Activated gamma-delta T cell treated with Interleukin-2 at 50 U/mL for 16 hours (primary cell): ENCODE measurements around the gene KLLN.
"Not testable (repeated sequence)": the region's sequence is repeated elsewhere in the genome, so short reads cannot be mapped to it uniquely, and the experiment has no call there.

Experiments used
- DNase-seq: peaks from one replicate; pipeline ENCODE4 v3.0.0-alpha.2; 2020

The KLLN gene, protein sequence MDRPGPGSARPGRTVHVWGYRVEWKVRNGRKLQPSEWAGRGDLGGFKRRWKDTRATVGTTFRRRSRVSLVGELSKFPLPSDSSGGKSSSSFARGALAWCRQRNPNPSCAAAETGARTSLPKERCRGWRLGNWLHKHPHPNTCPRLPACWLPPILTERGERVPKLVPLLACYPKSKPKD

DNA sequence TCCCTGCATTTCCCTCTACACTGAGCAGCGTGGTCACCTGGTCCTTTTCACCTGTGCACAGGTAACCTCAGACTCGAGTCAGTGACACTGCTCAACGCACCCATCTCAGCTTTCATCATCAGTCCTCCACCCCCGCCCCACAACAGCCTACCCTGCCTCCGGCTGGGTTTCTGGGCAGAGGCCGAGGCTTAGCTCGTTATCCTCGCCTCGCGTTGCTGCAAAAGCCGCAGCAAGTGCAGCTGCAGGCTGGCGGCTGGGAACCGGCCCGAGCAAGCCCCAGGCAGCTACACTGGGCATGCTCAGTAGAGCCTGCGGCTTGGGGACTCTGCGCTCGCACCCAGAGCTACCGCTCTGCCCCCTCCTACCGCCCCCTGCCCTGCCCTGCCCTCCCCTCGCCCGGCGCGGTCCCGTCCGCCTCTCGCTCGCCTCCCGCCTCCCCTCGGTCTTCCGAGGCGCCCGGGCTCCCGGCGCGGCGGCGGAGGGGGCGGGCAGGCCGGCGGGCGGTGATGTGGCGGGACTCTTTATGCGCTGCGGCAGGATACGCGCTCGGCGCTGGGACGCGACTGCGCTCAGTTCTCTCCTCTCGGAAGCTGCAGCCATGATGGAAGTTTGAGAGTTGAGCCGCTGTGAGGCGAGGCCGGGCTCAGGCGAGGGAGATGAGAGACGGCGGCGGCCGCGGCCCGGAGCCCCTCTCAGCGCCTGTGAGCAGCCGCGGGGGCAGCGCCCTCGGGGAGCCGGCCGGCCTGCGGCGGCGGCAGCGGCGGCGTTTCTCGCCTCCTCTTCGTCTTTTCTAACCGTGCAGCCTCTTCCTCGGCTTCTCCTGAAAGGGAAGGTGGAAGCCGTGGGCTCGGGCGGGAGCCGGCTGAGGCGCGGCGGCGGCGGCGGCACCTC is at the start of gene KLLN, which contains the start of gene PTEN:
Gene KLLN, minus strand, starts transcription at position 481 of the 891 bp plus-strand sequence. CDS start 1,046 bp downstream, outside the sequence.
Gene PTEN, plus strand, starts transcription at position 573 of the 891 bp plus-strand sequence. CDS start 845 bp downstream, outside the sequence.
- DNase-seq, result peak; percentile 74

DNA sequence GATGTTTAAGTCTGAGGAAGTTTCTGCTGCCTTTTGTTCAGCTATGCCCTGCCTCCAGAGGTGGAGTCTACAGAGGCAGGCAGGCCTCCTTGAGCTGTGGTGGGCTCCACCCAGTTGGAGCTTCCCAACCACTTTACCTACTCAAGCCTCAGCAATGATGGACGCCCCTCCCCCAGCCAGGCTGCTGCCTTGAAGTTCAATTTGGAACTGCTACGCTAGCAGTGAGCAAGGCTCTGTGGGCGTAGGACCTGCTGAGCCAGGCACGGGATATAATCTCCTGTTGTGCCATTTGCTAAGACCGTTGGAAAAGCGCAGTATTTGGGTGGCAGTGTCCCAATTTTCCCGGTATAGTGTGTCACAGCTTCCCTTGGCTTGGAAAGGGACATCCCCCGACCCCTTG is 40.1 kb upstream of the KLLN start:
- DNase-seq, result not testable (repeated sequence)

DNA sequence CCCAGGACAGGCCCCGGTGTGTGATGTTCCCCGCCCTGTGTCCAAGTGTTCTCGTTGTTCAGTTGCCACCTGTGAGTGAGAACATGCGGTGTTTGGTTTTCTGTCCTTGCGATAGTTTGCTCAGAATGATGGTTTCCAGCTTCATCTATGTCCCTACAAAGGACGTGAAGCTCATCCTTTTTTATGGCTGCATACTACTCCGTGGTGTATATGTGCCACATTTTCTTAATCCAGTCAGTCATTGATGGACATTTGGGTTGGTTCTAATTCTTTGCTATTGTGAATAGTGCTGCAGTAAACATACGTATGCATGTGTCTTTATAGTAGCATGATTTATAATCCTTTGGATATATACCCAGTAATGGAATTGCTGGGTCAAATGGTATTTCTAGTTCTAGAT is 34.6 kb upstream of the KLLN start:
- not testable (repeated sequence) for DNase-seq

DNA sequence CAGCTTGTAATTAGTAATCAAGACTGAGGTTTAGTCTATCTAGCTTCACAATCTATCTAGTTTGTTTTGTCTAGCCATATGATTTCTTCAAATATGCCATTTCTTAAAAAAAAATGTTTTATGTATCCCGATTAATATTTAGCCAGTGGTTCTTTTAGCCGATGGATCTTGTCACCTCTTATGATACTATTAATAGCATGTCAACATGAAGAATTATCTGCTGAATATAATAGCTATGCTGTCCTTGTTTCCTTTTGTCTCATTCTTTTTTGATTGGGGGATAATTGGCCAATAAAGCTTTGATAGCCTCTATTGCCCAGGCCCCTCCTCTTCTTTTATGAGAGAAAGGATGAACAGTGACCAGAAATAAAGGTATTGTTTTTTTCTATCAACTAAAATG is 32.9 kb upstream of the KLLN start:
- DNase-seq, result no peak

DNA sequence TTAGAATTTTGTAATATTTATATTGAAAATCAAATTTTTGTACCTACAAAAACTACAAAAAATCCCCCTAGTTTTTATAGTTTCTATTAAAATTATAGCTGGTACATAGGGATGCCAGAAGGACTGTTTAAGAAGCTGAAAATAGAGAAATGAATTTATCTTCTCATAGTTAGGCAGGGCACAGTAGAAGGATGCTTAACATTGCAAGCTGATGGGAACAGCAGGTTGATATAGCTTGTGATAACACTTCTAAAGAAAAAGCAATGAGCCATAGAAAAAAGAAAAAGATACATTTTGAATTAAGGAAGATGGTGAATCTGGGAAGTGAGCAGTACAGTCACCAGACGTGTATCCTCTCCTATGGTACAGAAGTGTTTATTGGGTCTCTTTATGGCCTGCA is 32.1 kb upstream of the KLLN start:
- no peak for DNase-seq

DNA sequence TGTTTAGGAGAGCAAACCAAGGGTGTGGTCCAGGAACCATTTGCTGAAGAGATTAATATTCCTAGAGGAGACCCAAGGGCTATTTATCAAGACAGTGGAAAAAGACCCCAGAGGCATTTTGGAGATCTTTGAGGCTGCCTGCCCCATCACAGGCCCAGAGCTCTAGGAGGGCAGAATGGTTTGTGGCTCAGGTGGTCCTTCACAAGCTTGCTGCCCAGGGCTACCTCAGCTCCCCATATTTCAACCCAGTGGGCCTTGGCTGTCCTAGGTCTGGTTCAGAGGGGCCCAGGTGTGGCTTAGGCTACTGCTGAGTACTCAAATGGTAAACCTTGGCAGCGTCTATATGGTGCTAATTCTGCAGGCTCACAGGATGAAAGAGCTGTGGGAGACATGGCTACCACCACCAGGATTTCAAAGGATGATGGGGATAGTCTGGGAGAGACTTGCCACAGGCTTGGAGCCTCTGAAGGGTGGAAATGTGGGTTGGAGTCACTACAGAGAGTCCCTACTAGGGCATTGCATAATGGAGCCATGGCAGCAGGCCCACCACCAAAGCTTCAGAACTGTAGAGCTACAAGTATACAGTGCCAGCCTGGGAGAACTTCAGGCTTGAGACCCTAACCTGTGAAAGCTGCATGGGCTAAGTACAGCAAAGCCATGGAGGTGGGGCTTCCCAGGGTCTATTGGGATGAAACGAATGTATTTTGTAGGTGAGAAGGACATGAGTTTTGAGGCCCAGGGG is 24.4 kb upstream of the KLLN start:
- no peak for DNase-seq

DNA sequence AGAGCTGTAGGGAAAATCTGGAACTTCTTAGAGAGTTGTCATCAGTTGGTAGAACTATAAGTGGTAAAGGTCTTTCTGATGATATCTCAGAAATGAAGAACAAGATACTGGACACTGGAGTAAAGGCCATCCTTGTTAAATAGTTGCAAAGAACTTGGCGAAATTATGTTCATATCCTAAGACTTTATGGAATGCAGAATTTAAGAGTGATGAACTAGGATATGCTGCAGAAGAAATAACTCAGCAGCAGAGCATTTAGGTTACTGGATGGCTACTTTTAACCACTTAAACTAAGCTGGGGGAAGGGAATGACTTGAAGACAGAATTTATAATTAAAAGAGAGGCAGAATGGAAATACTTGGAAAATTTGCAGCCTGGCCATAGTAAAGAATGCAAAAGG is 23.8 kb upstream of the KLLN start:
- DNase-seq, result no peak

DNA sequence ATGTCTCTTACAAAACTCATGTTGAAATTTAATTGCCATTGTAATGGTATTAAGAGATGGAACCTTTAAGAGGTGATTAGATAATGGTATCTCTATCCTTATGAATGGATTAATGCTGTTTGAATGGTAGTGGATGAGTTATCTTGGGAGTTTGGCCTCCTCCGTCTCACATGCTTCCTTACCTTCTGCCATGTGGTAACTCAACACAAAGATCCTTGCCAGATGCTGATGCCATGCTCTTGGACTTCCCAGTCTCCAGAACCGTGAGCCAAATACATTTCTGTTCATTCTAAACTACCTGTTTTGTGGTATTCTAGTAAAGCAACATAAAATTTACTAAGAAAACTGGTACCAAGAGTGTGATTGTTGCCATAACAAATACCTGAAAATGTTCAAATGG is 23.3 kb upstream of the KLLN start:
- no peak for DNase-seq

DNA sequence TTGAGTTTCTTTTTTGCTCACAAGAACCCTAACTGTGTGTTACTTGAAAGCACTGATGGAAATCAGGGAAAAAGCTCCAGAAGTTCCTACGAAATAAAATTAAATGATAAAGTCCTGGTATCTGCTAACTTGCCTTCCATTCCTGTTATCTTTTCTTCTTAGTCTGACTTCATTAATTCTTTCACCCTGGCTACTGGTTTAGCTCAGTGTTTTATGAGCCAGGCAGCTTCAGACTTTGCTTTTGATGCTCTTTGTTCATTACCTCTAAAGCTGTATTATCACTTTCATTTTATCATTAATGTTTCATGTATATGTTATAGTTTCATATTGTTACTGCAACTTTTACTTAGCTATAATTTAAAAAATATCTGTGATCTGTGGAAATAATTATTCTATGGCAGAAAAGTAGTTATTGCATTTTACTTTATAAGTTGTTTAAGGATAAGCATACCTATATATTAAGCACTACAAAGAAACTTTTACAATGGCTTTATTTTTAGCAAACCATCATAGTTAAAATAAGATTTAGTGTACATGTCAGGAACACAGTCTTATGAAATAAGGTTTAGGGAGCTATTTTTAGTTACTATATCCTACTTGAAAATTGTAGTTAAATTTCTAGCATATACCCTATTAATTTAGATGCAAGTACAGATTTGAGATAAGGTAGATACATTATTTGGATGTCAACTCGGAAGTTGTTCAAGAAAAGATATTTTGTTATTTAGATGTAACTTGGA is 19.4 kb upstream of the KLLN start:
- DNase-seq, result no peak

DNA sequence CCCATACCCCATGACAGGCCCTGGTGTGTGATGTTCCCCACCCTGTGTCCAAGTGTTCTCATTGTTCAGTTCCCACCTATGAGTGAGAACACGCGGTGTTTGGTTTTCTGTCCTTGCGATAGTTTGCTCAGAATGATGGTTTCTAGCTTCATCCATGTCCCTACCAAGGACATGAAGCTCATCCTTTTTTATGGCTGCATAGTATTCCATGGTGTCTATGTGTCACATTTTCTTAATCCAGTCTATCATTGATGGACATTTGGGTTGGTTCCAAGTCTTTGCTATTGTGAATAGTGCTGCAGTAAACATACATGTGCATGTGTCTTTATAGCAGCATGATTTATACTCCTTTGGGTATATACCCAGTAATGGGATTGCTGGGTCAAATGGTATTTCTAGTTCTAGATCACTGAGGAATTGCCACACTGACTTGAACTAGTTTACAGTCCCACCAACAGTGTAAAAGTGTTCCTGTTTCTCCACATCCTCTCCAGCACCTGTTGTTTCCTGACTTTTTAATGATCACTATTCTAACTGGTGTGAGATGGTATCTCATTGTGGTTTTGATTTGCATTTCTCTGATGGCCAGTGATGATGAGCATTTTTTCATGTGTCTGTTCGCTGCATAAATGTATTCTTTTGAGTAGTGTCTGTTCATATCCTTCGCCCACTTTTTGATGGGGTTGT is 18.2 kb upstream of the KLLN start:
- not testable (repeated sequence) for DNase-seq

DNA sequence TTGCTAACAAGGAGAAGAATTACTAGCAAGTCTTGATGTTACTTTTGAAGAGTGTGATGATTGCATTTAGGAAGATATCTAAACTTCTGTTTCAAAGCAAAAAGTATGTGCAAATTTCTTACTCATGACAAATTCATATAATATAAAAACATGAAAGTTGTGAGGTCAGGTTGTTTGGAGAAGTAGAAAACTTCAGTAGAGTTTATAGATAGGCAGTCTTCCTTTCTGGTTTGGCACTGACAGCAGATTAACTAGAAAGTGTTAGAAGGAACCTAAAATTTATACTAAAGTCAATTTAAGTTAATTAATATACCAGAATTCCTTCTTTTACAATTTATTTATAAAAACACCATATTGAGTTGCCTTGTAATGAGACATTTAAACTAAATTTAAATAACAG is 17.0 kb upstream of the KLLN start:
- DNase-seq, result no peak

DNA sequence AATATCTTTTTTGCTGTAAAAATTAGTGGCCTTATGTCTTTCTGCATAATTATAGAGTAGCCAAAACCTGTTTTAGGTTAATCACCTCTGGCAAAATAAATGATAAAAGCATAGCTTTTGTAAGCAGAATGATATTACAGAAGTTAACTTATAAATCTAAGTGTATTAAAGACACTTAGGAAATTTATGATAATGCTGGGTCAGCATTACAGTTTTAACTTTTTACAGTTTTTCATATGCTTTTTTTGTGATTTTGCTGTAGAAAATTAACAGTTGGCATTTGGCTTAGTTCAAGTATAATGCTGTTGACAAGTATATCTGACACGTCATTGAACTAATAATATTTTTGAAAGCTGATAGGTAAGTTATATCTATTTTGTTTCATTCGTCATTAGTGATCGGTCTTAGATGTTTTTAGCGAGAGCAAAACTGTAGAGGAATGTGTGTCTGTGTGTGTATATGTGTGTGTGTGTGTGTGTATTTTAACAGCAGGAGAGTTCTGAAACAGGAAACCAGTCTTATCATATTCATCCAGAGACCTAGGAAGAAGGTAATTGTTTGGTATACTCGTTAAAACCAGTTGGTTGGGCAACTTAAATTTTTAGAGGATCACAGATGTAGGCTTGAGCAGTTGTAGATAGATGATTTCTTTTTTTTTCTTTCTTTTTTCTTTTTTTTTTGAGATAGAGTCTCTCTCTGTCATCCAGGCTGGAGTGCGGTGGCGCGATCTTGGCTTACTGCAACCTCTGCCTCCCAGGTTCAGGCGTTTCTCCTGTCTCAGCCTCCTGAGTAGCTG is 15.5 kb upstream of the KLLN start:
- no peak for DNase-seq

DNA sequence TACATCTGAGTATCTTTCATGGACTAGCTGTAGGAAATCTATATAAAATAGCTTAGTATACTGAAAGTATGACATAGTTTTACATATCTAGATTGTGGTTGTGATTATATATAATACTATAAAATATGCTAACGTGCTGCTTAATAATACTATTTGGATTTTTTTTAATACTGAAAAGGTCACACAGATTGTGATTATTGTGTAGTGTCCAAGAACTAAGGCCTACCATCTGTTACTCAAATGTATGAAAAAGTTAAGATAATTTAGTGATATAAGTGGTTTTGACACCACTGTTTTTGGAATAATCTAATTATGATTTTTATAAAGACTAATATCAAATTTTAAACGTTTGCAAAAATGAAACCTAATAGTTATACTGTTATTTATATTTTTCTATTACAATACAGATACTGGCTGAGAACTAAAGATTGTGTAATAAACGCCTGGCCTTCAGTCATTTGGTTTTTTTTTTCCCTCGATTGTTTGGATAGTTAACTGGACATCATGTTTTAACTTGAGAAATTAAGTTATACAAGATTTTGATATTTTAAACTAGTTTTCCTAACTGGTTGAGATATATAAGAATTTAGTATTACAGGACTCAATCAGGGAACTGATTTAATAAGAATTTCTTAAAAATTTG is 12.7 kb upstream of the KLLN start:
- DNase-seq, result no peak

DNA sequence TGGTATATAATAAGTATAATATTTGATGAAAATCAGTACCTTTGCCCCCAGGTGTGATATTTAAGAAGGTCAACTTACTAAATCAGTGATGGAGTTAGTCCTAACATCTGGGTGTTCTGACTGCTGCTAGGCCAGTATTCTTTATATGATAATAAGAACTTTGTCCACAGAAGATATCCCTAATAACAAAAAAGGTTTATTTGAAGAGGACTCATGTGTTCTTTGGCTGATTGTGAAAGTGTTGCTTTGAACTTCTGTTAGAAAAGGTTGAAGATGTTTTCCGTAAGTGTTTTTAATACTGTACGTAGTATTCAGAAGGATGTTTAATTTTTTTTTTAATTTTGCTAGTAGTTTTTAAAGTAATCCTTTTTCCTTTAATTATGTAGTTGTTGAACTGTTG is 10.3 kb upstream of the KLLN start:
- no peak for DNase-seq

DNA sequence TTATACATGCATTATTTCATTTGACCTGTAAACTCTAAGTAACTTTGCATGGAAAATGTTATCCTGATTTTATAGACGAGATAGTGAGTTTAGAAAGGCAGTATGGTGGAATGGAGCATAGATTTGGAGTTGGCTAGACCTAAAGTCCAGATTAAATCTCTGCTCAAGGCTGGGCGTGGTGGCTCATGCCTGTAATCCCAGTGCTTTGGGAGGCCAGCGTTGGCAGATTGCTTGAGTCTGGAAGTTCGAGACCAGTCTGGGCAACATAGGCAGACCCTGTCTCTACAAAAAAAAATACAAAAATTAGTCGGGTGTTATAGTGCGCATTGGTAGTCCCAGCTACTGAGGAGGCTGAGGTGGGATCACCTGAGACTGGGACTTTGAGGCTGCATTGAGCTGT is 9.5 kb upstream of the KLLN start:
- DNase-seq, result no peak

DNA sequence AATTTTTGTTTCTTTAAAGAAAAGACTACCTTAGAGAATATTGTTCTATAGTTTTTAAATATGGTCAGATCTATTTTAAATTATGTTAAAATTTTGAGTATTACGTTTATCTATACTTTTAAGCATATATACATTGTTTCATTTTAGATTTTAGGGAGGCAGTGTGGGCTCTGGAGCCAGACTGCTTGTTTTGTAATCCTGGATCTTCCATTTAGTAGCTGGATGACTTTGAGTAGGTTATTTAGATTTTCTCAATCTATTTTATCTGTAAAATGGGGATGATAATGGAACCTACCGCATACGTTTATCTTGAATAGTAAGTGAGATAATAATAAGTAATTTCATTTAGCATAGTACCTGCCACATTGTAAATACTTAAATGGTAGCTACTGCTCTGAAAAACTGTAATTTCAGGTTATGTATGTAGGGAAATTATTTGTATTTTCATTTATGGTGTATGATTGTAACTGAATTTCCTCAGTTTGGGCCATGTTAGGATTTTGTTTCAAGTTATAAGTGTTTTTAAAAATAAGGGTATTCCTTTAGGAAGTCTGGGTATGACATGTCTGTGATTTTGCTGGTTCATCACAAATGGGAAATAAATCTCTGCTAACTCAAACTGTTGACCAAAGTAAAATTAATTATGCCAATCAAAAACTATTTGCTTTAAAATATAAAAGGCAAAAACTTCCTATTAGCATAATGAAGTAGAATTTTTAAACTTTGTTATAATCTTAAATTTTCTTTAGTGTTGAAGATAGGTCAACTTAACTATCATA is 6.6 kb upstream of the KLLN start:
- no peak for DNase-seq

DNA sequence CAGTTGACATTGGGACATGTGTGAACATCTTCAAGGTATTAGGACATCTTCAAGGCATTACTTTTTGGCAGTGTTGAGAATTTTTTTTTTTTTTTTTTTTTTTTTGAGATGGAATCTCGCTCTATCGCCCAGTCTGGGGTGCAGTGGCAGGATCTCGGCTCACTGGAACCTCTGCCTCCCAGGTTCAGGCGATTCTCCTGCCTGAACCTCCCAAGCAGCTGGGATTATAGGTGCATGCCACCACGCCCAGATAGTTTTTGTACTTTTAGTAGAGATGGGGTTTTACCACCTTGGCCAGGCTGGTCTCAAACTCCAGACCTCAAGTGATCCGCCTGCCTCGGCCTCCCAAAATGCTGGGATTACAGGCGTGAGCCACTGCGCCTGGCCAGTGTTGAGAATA is 5.8 kb upstream of the KLLN start:
- DNase-seq, result not testable (repeated sequence)

DNA sequence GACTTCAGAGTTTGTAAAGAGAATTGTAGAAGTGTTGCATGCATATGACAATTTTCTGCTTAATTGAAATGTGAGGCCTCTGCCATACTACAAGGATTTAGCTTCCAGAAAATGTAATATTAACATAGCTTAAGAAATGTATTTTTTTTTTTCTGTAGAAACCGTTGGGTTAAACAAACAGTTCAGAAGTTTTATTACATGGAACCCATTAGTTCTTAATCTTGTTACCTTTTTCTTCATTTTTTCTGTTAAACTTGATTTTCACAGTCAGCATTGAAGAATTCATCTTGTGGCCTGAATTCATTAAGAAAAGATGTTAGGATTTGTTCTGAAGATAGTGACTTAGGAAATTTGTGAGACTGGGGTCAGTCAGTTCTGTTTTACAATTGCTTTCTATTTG is 4.9 kb upstream of the KLLN start:
- DNase-seq, result no peak

DNA sequence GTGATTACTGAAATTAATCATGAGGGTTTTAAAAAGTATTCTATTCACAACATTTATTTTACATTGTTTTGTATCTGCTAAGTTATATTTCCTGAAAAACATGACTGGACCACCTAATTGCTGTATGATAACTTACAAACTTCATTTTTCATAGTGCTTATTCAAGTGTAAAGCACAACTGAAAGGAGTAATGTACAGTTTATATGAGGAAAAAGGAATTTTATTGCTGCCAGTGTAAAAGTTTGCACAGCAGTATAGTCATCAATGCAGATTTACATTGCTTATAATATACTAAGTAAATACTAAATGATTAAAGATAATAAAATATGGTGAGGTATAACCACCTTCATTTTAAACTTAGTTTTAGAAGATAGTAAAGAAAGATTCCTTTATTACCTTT is 4.1 kb upstream of the KLLN start:
- no peak for DNase-seq

DNA sequence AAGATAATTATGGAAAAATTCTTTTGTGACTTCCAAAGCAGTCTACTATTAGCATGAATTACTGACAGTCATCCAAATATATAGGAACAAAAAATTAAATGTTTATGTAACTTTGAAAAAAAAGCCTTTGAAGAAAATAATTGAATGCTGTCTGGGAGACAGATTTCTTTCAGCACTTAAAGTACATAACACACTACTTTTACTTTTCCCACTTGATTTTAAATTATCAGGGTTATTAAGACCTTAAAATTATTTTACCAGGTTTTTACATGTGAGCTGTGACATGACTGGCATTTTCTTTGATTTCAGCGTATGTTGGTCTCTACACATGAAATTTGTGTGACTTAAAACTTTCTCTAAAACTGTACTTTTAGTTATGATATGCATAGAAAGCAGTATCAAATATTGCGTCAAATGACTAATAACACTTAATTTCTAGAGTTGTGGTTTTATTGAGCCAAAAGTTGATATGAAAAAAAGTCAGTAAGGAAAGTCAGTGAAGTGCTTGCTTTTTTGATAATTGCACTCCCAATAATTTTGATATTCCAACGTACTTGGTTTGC is 3.2 kb upstream of the KLLN start:
- DNase-seq, result no peak
